Stimulated activated CD8-positive, alpha-beta memory T cell treated with anti-CD3 and anti-CD28 coated beads, Interleukin-7, amount 100 ng/mL, for 24 hours (primary cell): Measurements from ENCODE around the gene MEF2D.

Source experiments
- DNase-seq: peaks from one replicate; pipeline ENCODE4 v3.0.0-alpha.2; 2020; ENCODE audit warnings: low read depth

Gene MEF2D

GRCh38 chr1:156500543-156500792, at the start of gene MEF2D:
MEF2D (minus strand) TSS chr1:156500775; CDS start chr1:156483292, 17,483 bp downstream.
- DNase-seq: no peak

- no peak for DNase-seq
These were observed 49.8 kb upstream of the MEF2D start for GRCh38 chr1:156550346-156550745.

GRCh38 chr1:156549831-156550230, 49.3 kb upstream of the MEF2D start:
- no peak for DNase-seq

- DNase-seq: no peak
These were observed 48.8 kb upstream of the MEF2D start for GRCh38 chr1:156549390-156549789.

- DNase-seq: no peak
These were observed 47.4 kb upstream of the MEF2D start for GRCh38 chr1:156547982-156548381.

GRCh38 chr1:156547434-156547833, 46.9 kb upstream of the MEF2D start:
- DNase-seq: no peak

- no peak for DNase-seq
These were observed 45.7 kb upstream of the MEF2D start for GRCh38 chr1:156546267-156546666.

- DNase-seq: no peak
These were observed 44.1 kb upstream of the MEF2D start for GRCh38 chr1:156544592-156545102.

- DNase-seq: no peak
These were observed 42.5 kb upstream of the MEF2D start for GRCh38 chr1:156543066-156543465.

GRCh38 chr1:156540955-156541354, 40.4 kb upstream of the MEF2D start:
- no peak for DNase-seq

GRCh38 chr1:156539818-156540355, 39.3 kb upstream of the MEF2D start:
- no peak for DNase-seq

GRCh38 chr1:156538711-156539440, 38.3 kb upstream of the MEF2D start:
- DNase-seq: no peak

GRCh38 chr1:156537027-156537426, 36.5 kb upstream of the MEF2D start:
- no peak for DNase-seq

GRCh38 chr1:156534424-156535060, 34.0 kb upstream of the MEF2D start:
- DNase-seq: no peak

GRCh38 chr1:156533568-156534220, 33.1 kb upstream of the MEF2D start:
- no peak for DNase-seq

GRCh38 chr1:156532374-156532773, 31.8 kb upstream of the MEF2D start:
- no peak for DNase-seq

GRCh38 chr1:156530006-156530405, 29.4 kb upstream of the MEF2D start:
- no peak for DNase-seq

GRCh38 chr1:156528875-156529425, 28.4 kb upstream of the MEF2D start:
- no peak for DNase-seq

- DNase-seq: no peak
These were observed 27.7 kb upstream of the MEF2D start for GRCh38 chr1:156528231-156528630.

- no peak for DNase-seq
These were observed 27.0 kb upstream of the MEF2D start for GRCh38 chr1:156527584-156527983.

GRCh38 chr1:156525856-156526489, 25.4 kb upstream of the MEF2D start:
- no peak for DNase-seq

GRCh38 chr1:156525071-156525501, 24.5 kb upstream of the MEF2D start:
- no peak for DNase-seq
